ENCODE data around the gene EIF4E3. TPM values are rescaled to one million over a fixed set of nuclear protein-coding genes. Genes with fewer than 3 reads are reported as not detected.

EIF4E3 gene
- 10 to 100 TPM; 11.4 to 13.5 (median 12.8) TPM for total RNA-seq

DNA sequence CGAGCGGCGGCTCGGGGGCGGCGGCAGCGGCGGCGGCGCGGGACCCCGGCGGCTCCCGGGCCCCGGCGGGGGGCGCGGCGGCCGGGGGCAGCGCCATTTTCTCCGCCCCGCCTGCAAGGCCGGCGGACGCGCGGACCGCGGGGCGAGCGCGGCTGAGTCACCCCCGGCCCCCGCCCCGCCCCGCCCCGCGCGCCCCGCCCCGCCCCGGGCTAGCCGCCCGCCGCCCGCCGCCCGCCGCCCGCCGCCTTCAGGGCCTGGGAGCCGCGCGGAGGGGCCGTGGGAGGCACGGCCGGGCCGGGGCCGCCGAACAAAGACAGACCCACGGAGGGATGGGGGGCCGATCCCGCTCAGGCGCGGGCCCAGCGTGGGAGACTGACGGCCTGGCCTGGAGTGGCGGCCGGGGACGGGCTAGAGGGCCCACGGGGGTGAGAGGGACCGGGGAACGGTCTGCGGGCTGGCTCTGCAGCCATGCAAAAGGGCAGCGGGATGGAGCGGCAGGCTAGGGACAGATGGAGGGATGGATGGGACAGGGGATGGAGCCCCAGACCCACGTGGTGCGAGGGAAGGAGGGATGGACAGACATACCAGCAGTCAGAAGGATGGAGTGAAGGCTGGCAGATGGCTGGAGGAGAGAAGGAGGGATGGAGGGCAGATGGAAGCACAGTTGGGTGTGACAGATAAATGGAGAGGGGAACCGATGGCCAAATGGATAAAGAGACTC is at the start of gene EIF4E3:
EIF4E3 (minus strand) TSS at position 132 of the 721 bp plus-strand sequence; CDS start at position 97, 35 bp downstream.
- DNase-seq (ENCODE audit: low spot score in 2 of 2), result no peak
- H3K4me3 ChIP-seq (ENCODE audit: low read depth, poor library complexity, severe bottlenecking), result peak within 1 kb of the TSS; percentile 59
- TF ChIP-seq, protein P1, sequence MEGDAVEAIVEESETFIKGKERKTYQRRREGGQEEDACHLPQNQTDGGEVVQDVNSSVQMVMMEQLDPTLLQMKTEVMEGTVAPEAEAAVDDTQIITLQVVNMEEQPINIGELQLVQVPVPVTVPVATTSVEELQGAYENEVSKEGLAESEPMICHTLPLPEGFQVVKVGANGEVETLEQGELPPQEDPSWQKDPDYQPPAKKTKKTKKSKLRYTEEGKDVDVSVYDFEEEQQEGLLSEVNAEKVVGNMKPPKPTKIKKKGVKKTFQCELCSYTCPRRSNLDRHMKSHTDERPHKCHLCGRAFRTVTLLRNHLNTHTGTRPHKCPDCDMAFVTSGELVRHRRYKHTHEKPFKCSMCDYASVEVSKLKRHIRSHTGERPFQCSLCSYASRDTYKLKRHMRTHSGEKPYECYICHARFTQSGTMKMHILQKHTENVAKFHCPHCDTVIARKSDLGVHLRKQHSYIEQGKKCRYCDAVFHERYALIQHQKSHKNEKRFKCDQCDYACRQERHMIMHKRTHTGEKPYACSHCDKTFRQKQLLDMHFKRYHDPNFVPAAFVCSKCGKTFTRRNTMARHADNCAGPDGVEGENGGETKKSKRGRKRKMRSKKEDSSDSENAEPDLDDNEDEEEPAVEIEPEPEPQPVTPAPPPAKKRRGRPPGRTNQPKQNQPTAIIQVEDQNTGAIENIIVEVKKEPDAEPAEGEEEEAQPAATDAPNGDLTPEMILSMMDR (IDR thresholded peaks at IDR 0.05), result no peak
- no peak for TF ChIP-seq POLR2A (IDR thresholded peaks at IDR 0.05)
- intact Hi-C loops (cut with DNase I; ENCODE audit: low total_unique reads), result no loop called here
- 4 to 11% methylated on average over 18 to 24 of the region's 80 CpGs for WGBS, 2 donors

DNA sequence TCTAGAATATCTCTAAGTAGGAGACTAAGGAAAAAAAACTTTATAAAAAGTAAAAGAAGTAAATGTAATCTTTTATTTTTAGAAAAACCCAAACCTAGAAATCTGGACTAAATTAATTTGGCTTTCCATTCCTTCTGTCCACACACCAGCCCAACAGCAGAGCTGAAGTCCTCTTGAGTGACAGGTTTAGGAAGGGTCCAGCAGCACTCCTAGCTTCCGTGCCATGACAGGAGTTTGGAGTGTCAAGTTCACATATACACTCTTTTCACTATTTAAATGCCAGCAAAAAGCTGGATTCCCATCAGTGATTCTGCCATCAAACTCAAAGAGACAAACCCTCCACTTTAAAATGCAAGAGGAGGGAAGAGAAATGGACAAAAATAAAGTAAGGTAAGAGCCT is 46.7 kb upstream of the EIF4E3 start:
- intact Hi-C loops (cut with DNase I; ENCODE audit: low total_unique reads), result no loop called here
- WGBS, 2 donors, result 71 to 87% methylated on average over 1 of the region's 1 CpG
- no peak for DNase-seq (ENCODE audit: low spot score in 2 of 2)
- TF ChIP-seq POLR2A (IDR thresholded peaks at IDR 0.05), result no peak
- TF ChIP-seq, protein P1 (IDR thresholded peaks at IDR 0.05), result no peak
- no peak overlapping the region for H3K4me3 ChIP-seq (ENCODE audit: low read depth, poor library complexity, severe bottlenecking)

DNA sequence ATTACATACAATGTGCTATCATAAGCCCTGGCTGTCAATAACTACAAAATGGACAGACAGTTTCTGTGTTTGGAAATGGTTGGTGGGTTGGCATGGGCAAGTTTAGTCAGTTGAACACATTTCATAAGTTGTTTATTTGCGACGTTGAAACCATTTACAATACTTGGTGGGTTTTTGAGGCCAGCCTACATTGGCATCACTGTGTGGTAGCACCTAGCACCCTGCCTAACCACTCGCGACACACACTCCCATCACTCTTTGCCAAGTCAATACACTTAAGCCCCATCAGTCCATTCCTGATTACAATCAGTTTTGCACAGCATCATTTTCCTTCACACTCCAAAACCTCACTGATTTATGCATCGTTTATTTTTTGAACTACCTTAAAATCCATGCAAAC is 45.9 kb upstream of the EIF4E3 start:
- intact Hi-C loops (cut with DNase I; ENCODE audit: low total_unique reads), result no loop called here
- WGBS, 2 donors, result 68 to 71% methylated on average over 5 of the region's 5 CpGs
- no peak overlapping the region for H3K4me3 ChIP-seq (ENCODE audit: low read depth, poor library complexity, severe bottlenecking)
- TF ChIP-seq POLR2A (IDR thresholded peaks at IDR 0.05), result no peak
- TF ChIP-seq, protein P1 (IDR thresholded peaks at IDR 0.05), result no peak
- no peak for DNase-seq (ENCODE audit: low spot score in 2 of 2)

DNA sequence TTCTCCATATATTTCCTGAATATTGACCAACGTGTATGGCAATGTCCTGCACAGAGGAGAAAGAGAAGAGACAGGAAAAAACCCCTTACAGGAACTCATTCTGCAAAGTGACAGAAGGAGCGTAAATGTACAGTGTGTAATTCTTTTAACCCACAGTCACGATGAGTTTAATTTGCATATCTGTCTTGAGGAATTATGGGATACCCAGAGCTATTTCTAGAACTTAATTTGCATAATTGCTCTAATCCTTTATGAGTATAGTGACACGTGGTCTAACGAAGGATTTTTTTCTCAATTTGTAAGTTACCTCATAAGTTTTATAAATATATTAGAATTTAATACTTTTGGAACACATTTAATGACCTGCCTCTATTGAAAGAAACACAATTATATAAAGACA is 38.2 kb upstream of the EIF4E3 start:
- 59 to 60% methylated on average over 5 of the region's 5 CpGs for WGBS, 2 donors
- intact Hi-C loops (cut with DNase I; ENCODE audit: low total_unique reads), result no loop called here
- DNase-seq (ENCODE audit: low spot score in 2 of 2), result no peak
- H3K4me3 ChIP-seq (ENCODE audit: low read depth, poor library complexity, severe bottlenecking), result no peak overlapping the region
- TF ChIP-seq, protein P1 (IDR thresholded peaks at IDR 0.05), result no peak
- TF ChIP-seq POLR2A (IDR thresholded peaks at IDR 0.05), result no peak

DNA sequence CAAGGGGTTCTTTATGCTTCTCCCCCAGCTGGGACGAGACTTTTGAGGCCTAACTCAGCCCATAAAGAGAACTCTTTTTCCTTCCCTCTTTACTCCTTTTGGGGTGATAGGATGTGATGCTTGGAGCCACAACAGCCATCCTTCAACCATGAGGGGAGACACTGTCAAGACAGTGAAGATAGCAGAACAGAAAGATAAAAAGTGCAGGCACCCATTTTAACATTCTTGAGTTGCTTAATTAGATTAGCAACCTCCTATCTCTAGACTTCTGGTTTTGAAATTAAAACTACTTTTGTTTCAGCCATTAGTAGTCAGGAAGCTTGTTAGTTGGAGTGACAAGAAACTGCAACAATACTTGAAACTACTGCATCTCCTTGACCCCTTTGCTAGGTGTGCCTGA is 34.9 kb upstream of the EIF4E3 start:
- intact Hi-C loops (cut with DNase I; ENCODE audit: low total_unique reads), result no loop called here

More for the DNA sequence above, 34.9 kb upstream of the EIF4E3 start:
- no peak for DNase-seq (ENCODE audit: low spot score in 2 of 2)
- TF ChIP-seq, protein P1 (IDR thresholded peaks at IDR 0.05), result no peak
- TF ChIP-seq POLR2A (IDR thresholded peaks at IDR 0.05), result no peak
- H3K4me3 ChIP-seq (ENCODE audit: low read depth, poor library complexity, severe bottlenecking), result no peak overlapping the region
- 90 to 96% methylated on average over 1 of the region's 1 CpG for WGBS, 2 donors

Data from lower leg skin (tissue), 4 donors.